ENCODE results near the gene RIMBP2.

The RIMBP2 gene

GRCh38 chr12:130382818-130383217, 333.3 kb downstream of the RIMBP2 start:
- H3K27ac Mint-ChIP-seq = no peak overlapping the region
- H3K27me3 Mint-ChIP-seq = no peaks in the 10 kb centered on the region
- no peaks in the 10 kb centered on the region for H3K4me1 Mint-ChIP-seq
- no peak overlapping the region for H3K4me3 Mint-ChIP-seq
- peaks cover 10% of the 10 kb centered on the region for H3K9me3 Mint-ChIP-seq
- H3K36me3 Mint-ChIP-seq = no peaks in the 10 kb centered on the region
- no peak for ATAC-seq

- H3K36me3 Mint-ChIP-seq = no peaks in the 10 kb centered on the region
- H3K27me3 Mint-ChIP-seq = no peaks in the 10 kb centered on the region
- ATAC-seq = no peak
- no peak overlapping the region for H3K4me3 Mint-ChIP-seq
- no peak overlapping the region for H3K27ac Mint-ChIP-seq
- peaks cover 3% of the 10 kb centered on the region for H3K9me3 Mint-ChIP-seq
- no peaks in the 10 kb centered on the region for H3K4me1 Mint-ChIP-seq
These were observed 340.5 kb downstream of the RIMBP2 start for GRCh38 chr12:130375296-130376287.

GRCh38 chr12:130374083-130374482, 342.0 kb downstream of the RIMBP2 start:
- no peaks in the 10 kb centered on the region for H3K36me3 Mint-ChIP-seq
- H3K4me1 Mint-ChIP-seq = no peaks in the 10 kb centered on the region
- H3K4me3 Mint-ChIP-seq = no peak overlapping the region
- peaks cover under 1% of the 10 kb centered on the region for H3K9me3 Mint-ChIP-seq
- no peaks in the 10 kb centered on the region for H3K27me3 Mint-ChIP-seq
- ATAC-seq = no peak
- no peak overlapping the region for H3K27ac Mint-ChIP-seq

GRCh38 chr12:130372936-130373335, 343.2 kb downstream of the RIMBP2 start:
- peaks cover 4% of the 10 kb centered on the region for H3K9me3 Mint-ChIP-seq
- no peak overlapping the region for H3K4me3 Mint-ChIP-seq
- ATAC-seq = no peak
- H3K27ac Mint-ChIP-seq = no peak overlapping the region
- H3K27me3 Mint-ChIP-seq = no peaks in the 10 kb centered on the region
- no peaks in the 10 kb centered on the region for H3K36me3 Mint-ChIP-seq
- no peaks in the 10 kb centered on the region for H3K4me1 Mint-ChIP-seq

- Mint-ChIP-seq H3K9me3 (peaks cover 4% of the 10 kb centered on the region), H3K27me3 (no peaks in the 10 kb centered on the region), H3K27ac (no peak overlapping the region), H3K4me1 (no peaks in the 10 kb centered on the region), H3K36me3 (no peaks in the 10 kb centered on the region), H3K4me3 (no peak overlapping the region)
- ATAC-seq = no peak
These were observed 344.8 kb downstream of the RIMBP2 start for GRCh38 chr12:130371296-130371695.

- H3K9me3 Mint-ChIP-seq = peaks cover 4% of the 10 kb centered on the region
- H3K36me3 Mint-ChIP-seq = no peaks in the 10 kb centered on the region
- H3K4me1 Mint-ChIP-seq = no peaks in the 10 kb centered on the region
- no peaks in the 10 kb centered on the region for H3K27me3 Mint-ChIP-seq
- H3K27ac Mint-ChIP-seq = no peak overlapping the region
- no peak for ATAC-seq
- H3K4me3 Mint-ChIP-seq = no peak overlapping the region
These were observed 346.3 kb downstream of the RIMBP2 start for GRCh38 chr12:130369816-130370215.

GRCh38 chr12:130367523-130367922, 348.6 kb downstream of the RIMBP2 start:
- no peak overlapping the region for H3K27ac Mint-ChIP-seq

GRCh38 chr12:130367003-130367402, 349.1 kb downstream of the RIMBP2 start:
- Mint-ChIP-seq H3K27me3 (no peaks in the 10 kb centered on the region), H3K36me3 (no peaks in the 10 kb centered on the region), H3K4me1 (no peaks in the 10 kb centered on the region), H3K4me3 (no peak overlapping the region), H3K27ac (no peak overlapping the region), H3K9me3 (peaks cover 4% of the 10 kb centered on the region)
- ATAC-seq = no peak

More at GRCh38 chr12:130367523-130367922, 348.6 kb downstream of the RIMBP2 start:
- no peak for ATAC-seq
- Mint-ChIP-seq H3K4me1 (no peaks in the 10 kb centered on the region), H3K9me3 (peaks cover 4% of the 10 kb centered on the region), H3K27me3 (no peaks in the 10 kb centered on the region), H3K4me3 (no peak overlapping the region), H3K36me3 (no peaks in the 10 kb centered on the region)

- Mint-ChIP-seq H3K27me3 (no peaks in the 10 kb centered on the region), H3K4me3 (no peak overlapping the region), H3K27ac (no peak overlapping the region), H3K36me3 (no peaks in the 10 kb centered on the region), H3K9me3 (peaks cover 4% of the 10 kb centered on the region), H3K4me1 (no peaks in the 10 kb centered on the region)
- ATAC-seq = no peak
These were observed 349.9 kb downstream of the RIMBP2 start for GRCh38 chr12:130366159-130366558.

- Mint-ChIP-seq H3K9me3 (peaks cover 4% of the 10 kb centered on the region), H3K4me1 (no peaks in the 10 kb centered on the region), H3K27ac (no peak overlapping the region), H3K4me3 (no peak overlapping the region), H3K36me3 (no peaks in the 10 kb centered on the region), H3K27me3 (no peaks in the 10 kb centered on the region)
- no peak for ATAC-seq
These were observed 351.5 kb downstream of the RIMBP2 start for GRCh38 chr12:130364578-130364977.

GRCh38 chr12:130362060-130362459, 354.0 kb downstream of the RIMBP2 start:
- H3K27ac Mint-ChIP-seq = no peak overlapping the region
- H3K27me3 Mint-ChIP-seq = no peaks in the 10 kb centered on the region
- H3K9me3 Mint-ChIP-seq = no peaks in the 10 kb centered on the region
- no peaks in the 10 kb centered on the region for H3K4me1 Mint-ChIP-seq
- ATAC-seq = no peak
- no peaks in the 10 kb centered on the region for H3K36me3 Mint-ChIP-seq
- no peak overlapping the region for H3K4me3 Mint-ChIP-seq

GRCh38 chr12:130357729-130358330, 358.3 kb downstream of the RIMBP2 start:
- no peak overlapping the region for H3K4me3 Mint-ChIP-seq
- no peaks in the 10 kb centered on the region for H3K27me3 Mint-ChIP-seq
- H3K27ac Mint-ChIP-seq = no peak overlapping the region
- H3K4me1 Mint-ChIP-seq = no peaks in the 10 kb centered on the region
- ATAC-seq = no peak
- no peaks in the 10 kb centered on the region for H3K9me3 Mint-ChIP-seq
- H3K36me3 Mint-ChIP-seq = no peaks in the 10 kb centered on the region

GRCh38 chr12:130357241-130357640, 358.9 kb downstream of the RIMBP2 start:
- H3K27me3 Mint-ChIP-seq = peaks cover 2% of the 10 kb centered on the region
- no peak overlapping the region for H3K27ac Mint-ChIP-seq
- no peak for ATAC-seq
- no peak overlapping the region for H3K4me3 Mint-ChIP-seq
- no peaks in the 10 kb centered on the region for H3K9me3 Mint-ChIP-seq
- H3K36me3 Mint-ChIP-seq = no peaks in the 10 kb centered on the region
- no peaks in the 10 kb centered on the region for H3K4me1 Mint-ChIP-seq

GRCh38 chr12:130356222-130356621, 359.9 kb downstream of the RIMBP2 start:
- Mint-ChIP-seq H3K4me1 (no peaks in the 10 kb centered on the region), H3K36me3 (no peaks in the 10 kb centered on the region), H3K27me3 (peaks cover 11% of the 10 kb centered on the region)

GRCh38 chr12:130354407-130354806, 361.7 kb downstream of the RIMBP2 start:
- no peaks in the 10 kb centered on the region for H3K9me3 Mint-ChIP-seq
- ATAC-seq = no peak
- no peaks in the 10 kb centered on the region for H3K4me1 Mint-ChIP-seq
- peaks cover 11% of the 10 kb centered on the region for H3K27me3 Mint-ChIP-seq
- H3K27ac Mint-ChIP-seq = no peak overlapping the region
- H3K4me3 Mint-ChIP-seq = no peak overlapping the region
- no peaks in the 10 kb centered on the region for H3K36me3 Mint-ChIP-seq

More at GRCh38 chr12:130356222-130356621, 359.9 kb downstream of the RIMBP2 start:
- Mint-ChIP-seq H3K27ac (no peak overlapping the region), H3K4me3 (no peak overlapping the region), H3K9me3 (no peaks in the 10 kb centered on the region)
- ATAC-seq = no peak

GRCh38 chr12:130353081-130353480, 363.0 kb downstream of the RIMBP2 start:
- ATAC-seq = no peak
- Mint-ChIP-seq H3K27me3 (peaks cover 11% of the 10 kb centered on the region), H3K27ac (no peak overlapping the region), H3K36me3 (no peaks in the 10 kb centered on the region), H3K4me3 (no peak overlapping the region), H3K9me3 (no peaks in the 10 kb centered on the region), H3K4me1 (no peaks in the 10 kb centered on the region)
